H9 (cell line): Measurements from ENCODE around the gene DIPK1C. TPM values are rescaled to one million over a fixed set of nuclear protein-coding genes. Genes with fewer than 3 reads are reported as not detected.

Source experiments
- DNase-seq: peaks from one replicate; pipeline ENCODE4 v3.0.0-alpha.2; 2017
- H2AFZ ChIP-seq: one replicate; pipeline ENCODE4 v1.6.1; 2013; ENCODE audit warnings: mild to moderate bottlenecking, low read length, control low read depth, moderate library complexity
- H2AK5ac ChIP-seq: 2 replicates; pipeline ENCODE4 v1.6.1; 2013; ENCODE audit warnings: low read length, control low read depth, mixed read lengths; ENCODE audit not compliant: insufficient read length
- H2BK120ac ChIP-seq: one replicate; pipeline ENCODE4 v1.6.1; 2013; ENCODE audit warnings: low read depth, mild to moderate bottlenecking, low read length, control low read depth, inconsistent platforms; ENCODE audit not compliant: poor library complexity, severe bottlenecking
- H2BK12ac ChIP-seq: 2 replicates; pipeline ENCODE4 v1.6.1; 2013; ENCODE audit warnings: low read length, control low read depth, mixed read lengths, low read depth; ENCODE audit not compliant: insufficient read length
- H2BK15ac ChIP-seq: 2 replicates; pipeline ENCODE4 v1.6.1; 2013; ENCODE audit warnings: low read depth, low read length, control low read depth
- H2BK20ac ChIP-seq: one replicate; pipeline ENCODE4 v1.6.1; 2013; ENCODE audit warnings: low read depth, mild to moderate bottlenecking, low read length, control low read depth, inconsistent platforms; ENCODE audit not compliant: poor library complexity, severe bottlenecking
- H2BK5ac ChIP-seq: 2 replicates; pipeline ENCODE4 v1.6.1; 2013; ENCODE audit warnings: low read length, control low read depth, mixed read lengths; ENCODE audit not compliant: insufficient read length
- H3K14ac ChIP-seq: 2 replicates; pipeline ENCODE4 v1.6.1; 2013; ENCODE audit warnings: low read length, control low read depth; ENCODE audit not compliant: insufficient read depth
- H3K18ac ChIP-seq: 2 replicates; pipeline ENCODE4 v1.6.1; 2013; ENCODE audit warnings: low read depth, mild to moderate bottlenecking, mixed read lengths, low read length, control low read depth; ENCODE audit not compliant: insufficient read length
- H3K23ac ChIP-seq: 2 replicates; pipeline ENCODE4 v1.6.1; 2013; ENCODE audit warnings: low read length, control low read depth, mixed read lengths, low read depth; ENCODE audit not compliant: insufficient read length
- H3K23me2 ChIP-seq: 2 replicates; pipeline ENCODE4 v1.6.1; 2013; ENCODE audit warnings: low read depth, mild to moderate bottlenecking, mixed read lengths, low read length, control low read depth; ENCODE audit not compliant: insufficient read length, poor library complexity, severe bottlenecking
- H3K27ac ChIP-seq: 2 replicates; pipeline ENCODE4 v1.5.1; 2013; ENCODE audit warnings: low read length, control low read depth, mixed read lengths, low read depth; ENCODE audit not compliant: insufficient read length
- H3K27me3 ChIP-seq: 2 replicates; pipeline ENCODE4 v1.6.1; 2013; ENCODE audit warnings: low read length, control low read depth, inconsistent platforms; ENCODE audit not compliant: insufficient read depth
- H3K4ac ChIP-seq: 2 replicates; pipeline ENCODE4 v1.6.1; 2013; ENCODE audit warnings: low read depth, mild to moderate bottlenecking, control low read depth, inconsistent platforms, low read length, moderate library complexity
- H3K4me1 ChIP-seq: 2 replicates; pipeline ENCODE4 v1.6.1; 2013; ENCODE audit warnings: low read length, control low read depth, inconsistent platforms; ENCODE audit not compliant: insufficient read depth
- H3K4me2 ChIP-seq: 2 replicates; pipeline ENCODE4 v1.6.1; 2013; ENCODE audit warnings: low read length, control low read depth, mixed read lengths; ENCODE audit not compliant: insufficient read length, insufficient read depth
- H3K56ac ChIP-seq: 2 replicates; pipeline ENCODE4 v1.6.1; 2013; ENCODE audit warnings: low read depth, mild to moderate bottlenecking, mixed read lengths, low read length, control low read depth; ENCODE audit not compliant: insufficient read length
- H3K79me1 ChIP-seq: 2 replicates; pipeline ENCODE4 v1.6.1; 2013; ENCODE audit warnings: low read depth, mild to moderate bottlenecking, moderate library complexity, low read length, control low read depth, inconsistent platforms; ENCODE audit not compliant: insufficient read depth, poor library complexity, severe bottlenecking
- H3K79me2 ChIP-seq: 2 replicates; pipeline ENCODE4 v1.6.1; 2013; ENCODE audit warnings: low read length, control low read depth, inconsistent platforms; ENCODE audit not compliant: insufficient read depth
- H3K9ac ChIP-seq: 2 replicates; pipeline ENCODE4 v1.6.1; 2013; ENCODE audit warnings: low read length, control low read depth, mixed read lengths; ENCODE audit not compliant: insufficient read length; ENCODE audit errors: extremely low read depth
- H3K9me3 ChIP-seq: one replicate; pipeline ENCODE4 v1.6.1; 2013; ENCODE audit warnings: low read depth, low read length, inconsistent platforms; ENCODE audit not compliant: control insufficient read depth
- H3T11ph ChIP-seq: one replicate; pipeline ENCODE4 v1.6.1; 2013; ENCODE audit warnings: mild to moderate bottlenecking, low read length, control low read depth, inconsistent platforms
- H4K20me1 ChIP-seq: one replicate; pipeline ENCODE4 v1.6.1; 2013; ENCODE audit not compliant: control insufficient read depth, insufficient read length, insufficient read depth
- H4K5ac ChIP-seq: 2 replicates; pipeline ENCODE4 v1.6.1; 2013; ENCODE audit warnings: low read depth, mild to moderate bottlenecking, mixed read lengths, low read length, control low read depth; ENCODE audit not compliant: insufficient read length
- H4K8ac ChIP-seq: replicated peaks from 2 replicates; pipeline ENCODE4 v1.6.1; 2013; ENCODE audit warnings: low read length, control low read depth, mixed read lengths, low read depth; ENCODE audit not compliant: insufficient read length
- H4K91ac ChIP-seq: 2 replicates; pipeline ENCODE4 v1.6.1; 2013; ENCODE audit warnings: low read depth, mild to moderate bottlenecking, moderate library complexity, mixed read lengths, low read length, control low read depth; ENCODE audit not compliant: insufficient read length
- H3K27ac Mint-ChIP-seq, 3 experiments: 2 replicates in 2 of 3; 3 replicates in 1 of 3; pipeline ENCODE4 v1.8.0; 2020 to 2021; ENCODE audit warnings: mixed read lengths in 3 of 3, mild to moderate bottlenecking in 1 of 3, moderate library complexity in 1 of 3
- H3K27me3 Mint-ChIP-seq: 2 replicates; pipeline ENCODE4 v1.8.0; 2021; ENCODE audit warnings: low read depth, mild to moderate bottlenecking, moderate library complexity, mixed read lengths
- H3K36me3 Mint-ChIP-seq, 3 experiments: 2 replicates in 2 of 3; 3 replicates in 1 of 3; pipeline ENCODE4 v1.8.0; 2020 to 2021; ENCODE audit warnings: low read depth in 3 of 3, mixed read lengths in 3 of 3; ENCODE audit not compliant: insufficient read depth in 1 of 3
- H3K4me1 Mint-ChIP-seq, 2 experiments: 2 replicates each; pipeline ENCODE4 v1.8.0; 2020; ENCODE audit warnings: mixed read lengths in 2 of 2
- H3K4me3 Mint-ChIP-seq, 2 experiments: 2 replicates in 1 of 2; 3 replicates in 1 of 2; pipeline ENCODE4 v1.8.0; 2020 to 2021; ENCODE audit warnings: mild to moderate bottlenecking in 2 of 2, mixed read lengths in 2 of 2, moderate library complexity in 1 of 2
- H3K9me3 Mint-ChIP-seq, 2 experiments: 2 replicates in 1 of 2; 3 replicates in 1 of 2; pipeline ENCODE4 v1.8.0; 2020; ENCODE audit warnings: mild to moderate bottlenecking in 2 of 2, mixed read lengths in 2 of 2, moderate library complexity in 1 of 2
- CTCF ChIP-seq: fragments of 200-600 bp; sonication (generic); conservative IDR thresholded peaks from 3 replicates; pipeline ENCODE4 v1.8.0; 2021; ENCODE audit warnings: antibody characterized with exemption, mild to moderate bottlenecking
- WGBS: extraction: QIAGEN DNeasy Blood & Tissue Kit; methylation state at CpG from one replicate; pipeline ENCODE4 v1.1.7; 2013; ENCODE audit warnings: missing lambda C conversion rate, low lambda C conversion rate, mixed read lengths; ENCODE audit not compliant: insufficient read length; ENCODE audit errors: extremely low coverage; 5-methylcytosine and 5-hydroxymethylcytosine counted together
- total RNA-seq: library from RNA; stranded (reverse); gene quantifications from 2 replicates; pipeline ENCODE4 v1.2.1, GENCODE V29; 2021

DIPK1C gene
- total RNA-seq, 1 experiment from 2014 or later: not detected

- Histone ChIP-seq H3K4me1 (no peaks in the 10 kb centered on the region), H4K91ac (no peak overlapping the region), H3K23me2 (no peaks in the 10 kb centered on the region), H3K18ac (no peak overlapping the region), H3K79me1 (no peaks in the 10 kb centered on the region), H4K8ac (no peak overlapping the region), H3K14ac (no peak overlapping the region), H2BK15ac (no peak overlapping the region), H3T11ph (no peak overlapping the region), H2BK5ac (no peak overlapping the region), H3K27me3 (no peaks in the 10 kb centered on the region), H3K9me3 (no peaks in the 10 kb centered on the region), H4K5ac (no peak overlapping the region), H3K23ac (no peak overlapping the region), H2BK20ac (no peak overlapping the region), H3K79me2 (no peaks in the 10 kb centered on the region), H3K27ac (no peak overlapping the region), H2AFZ (no peak overlapping the region), H3K9ac (no peak overlapping the region), H2AK5ac (no peak overlapping the region), H2BK12ac (no peak overlapping the region), H3K56ac (no peak overlapping the region), H3K4ac (no peak overlapping the region), H3K4me2 (no peak overlapping the region), H2BK120ac (no peak overlapping the region), H4K20me1 (no peaks in the 10 kb centered on the region)
- peaks cover 2% of the 10 kb centered on the region; the same call in 1 of the 2 replicates for H3K27me3 Mint-ChIP-seq
- no peak for DNase-seq
- H3K9me3 Mint-ChIP-seq: no peaks in the 10 kb centered on the region
- H3K4me3 Mint-ChIP-seq: no peak overlapping the region
- H3K4me1 Mint-ChIP-seq: peaks cover 4% of the 10 kb centered on the region in 2 experiments; a peak in 2 of 4 replicates
- no peak for TF ChIP-seq CTCF
- no peak overlapping the region for H3K27ac Mint-ChIP-seq
- no peaks in the 10 kb centered on the region for H3K36me3 Mint-ChIP-seq
- WGBS: no CpG with 5 or more reads among the region's 7 CpGs
Measured at GRCh38 chr18:74395006-74395405, 62.1 kb downstream of the DIPK1C start.
